Panc1 (cell line): ENCODE results near the gene MXD3. TPM values are rescaled to one million over a fixed set of nuclear protein-coding genes. Genes with fewer than 3 reads are reported as not detected.

Source experiments
- ATAC-seq: fragments of 200-7000 bp; cut with Tn5 transposase; 2 replicates; pipeline ENCODE4 v1.9.1; 2020; ENCODE audit warnings: mild to moderate bottlenecking, moderate library complexity
- BruUV-seq: library from RNA; stranded (reverse); fragments of 400-500 nt; replicated peaks from 2 replicates; lab custom pipeline; 2021; lab: Mats Ljungman, UMichigan
- CTCF ChIA-PET: fragments of 300-600 bp; sonication (Branson Sonifier 250); formaldehyde crosslinking; loops from one replicate; lab custom pipeline; 2022; ENCODE audit warnings: antibody characterized with exemption; lab: Charles Lee
- POLR2A ChIA-PET: fragments of 300-600 bp; sonication (Branson Sonifier 250); formaldehyde crosslinking; loops from one replicate; lab custom pipeline; 2022; ENCODE audit warnings: antibody characterized with exemption; lab: Charles Lee
- DNase-seq: peaks from one replicate; pipeline ENCODE4 v3.0.0-alpha.2; 2010; ENCODE audit warnings: low read depth, low spot score
- H3K27ac ChIP-seq: 2 replicates; pipeline ENCODE4 v1.5.1; 2011; ENCODE audit warnings: mild to moderate bottlenecking, low read length, inconsistent platforms
- H3K27me3 ChIP-seq: fragments of 200-500 bp; sonication (Bioruptor generic); 2 replicates; pipeline ENCODE4 v1.6.0; 2014; ENCODE audit warnings: low read length, inconsistent platforms; ENCODE audit not compliant: control insufficient read depth, insufficient read depth
- H3K36me3 ChIP-seq: fragments of 200-500 bp; sonication (Bioruptor generic); 2 replicates; pipeline ENCODE4 v1.5.1; 2014; ENCODE audit warnings: inconsistent platforms, mild to moderate bottlenecking, low read length, moderate library complexity; ENCODE audit not compliant: control insufficient read depth, insufficient read depth
- H3K4me1 ChIP-seq: 2 replicates; pipeline ENCODE4 v1.5.1; 2011; ENCODE audit warnings: inconsistent platforms, mild to moderate bottlenecking, low read length, moderate library complexity; ENCODE audit not compliant: control insufficient read depth, insufficient read depth
- H3K4me3 ChIP-seq, 2 experiments: 2 replicates each; pipeline ENCODE4 v1.5.1; 2011 to 2012; ENCODE audit warnings: low read depth in 2 of 2, low read length in 2 of 2, mild to moderate bottlenecking in 2 of 2, inconsistent platforms in 1 of 2, moderate library complexity in 1 of 2
- H3K9me3 ChIP-seq: fragments of 200-500 bp; sonication (Bioruptor generic); 2 replicates; pipeline ENCODE4 v1.5.1; 2014; ENCODE audit warnings: low read depth, mild to moderate bottlenecking, inconsistent platforms, low read length, moderate library complexity; ENCODE audit not compliant: control insufficient read depth, insufficient read depth
- POLR2AphosphoS5 ChIP-seq: IDR thresholded peaks from 2 replicates; pipeline ENCODE4 v1.6.1; 2012; ENCODE audit warnings: mild to moderate bottlenecking, low read depth, low read length, moderate library complexity
- REST ChIP-seq, 2 experiments: IDR thresholded peaks; 2 replicates each; pipeline ENCODE4 v1.6.1; 2011 to 2012; ENCODE audit warnings: low read depth in 2 of 2, control low read depth in 1 of 2, low read length in 1 of 2, mild to moderate bottlenecking in 1 of 2, moderate library complexity in 1 of 2; ENCODE audit not compliant: insufficient read depth in 1 of 2
- SIN3A ChIP-seq: IDR thresholded peaks from 2 replicates; pipeline ENCODE4 v1.6.1; 2012; ENCODE audit warnings: low read depth, mild to moderate bottlenecking, low read length, moderate library complexity, borderline replicate concordance; ENCODE audit not compliant: insufficient read depth
- TCF7L2 ChIP-seq: IDR thresholded peaks from 2 replicates; pipeline ENCODE4 v1.6.1; 2011; ENCODE audit warnings: mild to moderate bottlenecking, low read depth, low read length, inconsistent platforms
- in situ Hi-C: cut with HindIII; loops from 2 replicates; pipeline ENCODE4 v1.10.0; 2016; ENCODE audit warnings: low sequenced_read_pairs, low pct_unique_long_range_greater_than_20kb
- intact Hi-C: fragments of 100-400 bp; cut with micrococcal nuclease; formaldehyde crosslinking; loops from one replicate; pipeline ENCODE4 v1.10.0; 2022; ENCODE audit not compliant: unreplicated experiment
- total RNA-seq: library from RNA; stranded (reverse); gene quantifications from one replicate; pipeline ENCODE4 v1.2.1, GENCODE V29; 2021; ENCODE audit not compliant: unreplicated experiment
- TF ChIP-seq, protein P1 (sequence below): fragments of 450-650 bp; IDR thresholded peaks from 2 replicates; pipeline ENCODE4 v1.5.1; 2017; ENCODE audit warnings: mild to moderate bottlenecking

The MXD3 gene
- total RNA-seq, 1 experiment from 2014 or later, result 12.0 TPM

- no peak overlapping the region for H3K4me3 ChIP-seq
- ATAC-seq, result no peak
Measured at GRCh38 chr5:177327539-177328522, 16.1 kb upstream of the MXD3 start.

DNA sequence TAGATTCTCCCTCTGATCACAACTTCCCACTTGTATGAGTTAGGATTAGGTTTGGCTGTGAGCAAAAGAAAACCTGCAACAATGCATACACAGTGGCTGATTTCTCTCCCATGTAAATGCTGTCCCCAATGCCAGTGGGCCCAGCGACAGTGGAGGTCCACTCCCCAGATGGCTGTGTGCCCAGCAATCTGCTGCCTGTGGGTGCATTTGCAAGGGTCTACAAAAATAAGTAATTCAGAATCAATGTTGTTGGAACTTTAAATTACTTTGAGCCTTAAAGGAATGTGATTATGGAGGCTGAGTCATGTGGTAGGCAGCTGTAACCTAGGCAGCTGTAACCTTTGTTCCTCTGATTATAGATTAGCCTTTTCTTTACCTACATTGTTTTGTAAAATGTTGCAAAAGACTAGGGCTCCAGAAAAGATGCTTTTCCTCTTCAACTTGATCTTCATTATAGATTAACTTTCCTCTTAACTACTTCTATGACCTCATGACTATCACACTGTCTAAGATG, 14.2 kb upstream of the MXD3 start:
- POLR2A ChIA-PET, result no interaction called here
- ATAC-seq, result peak; percentile 80
- DNase-seq, result no peak
- in situ Hi-C loops (no loop called here), intact Hi-C loops (no loop called here)
- Histone ChIP-seq H3K27me3 (no peaks in the 10 kb centered on the region), H3K36me3 (0 out of 2 replicates have a peak, but pooled peaks cover 2% of the 10 kb centered on the region), H3K9me3 (no peaks in the 10 kb centered on the region), H3K4me3 (no peak overlapping the region), H3K4me1 (peaks cover 10% of the 10 kb centered on the region), H3K27ac (peak overlapping the region; percentile 5; the same call in 1 of the 2 replicates)
- BruUV-seq, result TSS peak; percentile 50
- CTCF ChIA-PET, result interaction anchor here (0.6 kb wide), 2 partner anchors 20 to 128 kb away, joined by 3 to 7 read pairs; no protein-coding TSS in a partner anchor
- TF ChIP-seq POLR2AphosphoS5, result no peak
- no peak for TF ChIP-seq TCF7L2
- TF ChIP-seq, protein P1, sequence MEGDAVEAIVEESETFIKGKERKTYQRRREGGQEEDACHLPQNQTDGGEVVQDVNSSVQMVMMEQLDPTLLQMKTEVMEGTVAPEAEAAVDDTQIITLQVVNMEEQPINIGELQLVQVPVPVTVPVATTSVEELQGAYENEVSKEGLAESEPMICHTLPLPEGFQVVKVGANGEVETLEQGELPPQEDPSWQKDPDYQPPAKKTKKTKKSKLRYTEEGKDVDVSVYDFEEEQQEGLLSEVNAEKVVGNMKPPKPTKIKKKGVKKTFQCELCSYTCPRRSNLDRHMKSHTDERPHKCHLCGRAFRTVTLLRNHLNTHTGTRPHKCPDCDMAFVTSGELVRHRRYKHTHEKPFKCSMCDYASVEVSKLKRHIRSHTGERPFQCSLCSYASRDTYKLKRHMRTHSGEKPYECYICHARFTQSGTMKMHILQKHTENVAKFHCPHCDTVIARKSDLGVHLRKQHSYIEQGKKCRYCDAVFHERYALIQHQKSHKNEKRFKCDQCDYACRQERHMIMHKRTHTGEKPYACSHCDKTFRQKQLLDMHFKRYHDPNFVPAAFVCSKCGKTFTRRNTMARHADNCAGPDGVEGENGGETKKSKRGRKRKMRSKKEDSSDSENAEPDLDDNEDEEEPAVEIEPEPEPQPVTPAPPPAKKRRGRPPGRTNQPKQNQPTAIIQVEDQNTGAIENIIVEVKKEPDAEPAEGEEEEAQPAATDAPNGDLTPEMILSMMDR, result no peak
- no peak for TF ChIP-seq SIN3A

More at GRCh38 chr5:177327539-177328522, 16.1 kb upstream of the MXD3 start:
- peaks cover 10% of the 10 kb centered on the region for H3K4me1 ChIP-seq
- no peaks in the 10 kb centered on the region for H3K9me3 ChIP-seq
- no peak for DNase-seq
- intact Hi-C loops (no loop called here), in situ Hi-C loops (no loop called here)
- no peaks in the 10 kb centered on the region for H3K27me3 ChIP-seq
- TF ChIP-seq, protein P1, result no peak
- no peak for TF ChIP-seq TCF7L2
- no peak for TF ChIP-seq POLR2AphosphoS5
- TF ChIP-seq SIN3A, result no peak
- no peak for TF ChIP-seq REST (IDR thresholded peaks at IDR 0.05; ENCODE audit: insufficient read depth in 1 of 2, low read depth in 2 of 2, low read length in 1 of 2)
- no peak overlapping the region for H3K27ac ChIP-seq
- POLR2A ChIA-PET, result interaction anchor here (1.1 kb wide), 1 partner anchor 10 kb away, joined by 3 read pairs; no protein-coding TSS in a partner anchor
- no TSS peak for BruUV-seq
- CTCF ChIA-PET, result interaction anchor here (0.6 kb wide), 1 partner anchor 14 kb away, joined by 4 read pairs; no protein-coding TSS in a partner anchor
- 0 out of 2 replicates have a peak, but pooled peaks cover 2% of the 10 kb centered on the region for H3K36me3 ChIP-seq
